Stimulated activated CD4-positive, alpha-beta T cell treated with anti-CD3 and anti-CD28 coated beads, Interleukin-15, amount 100 ng/mL, for 24 hours (primary cell): ENCODE data around the gene NUPR1.
"Not testable (repeated sequence)": the region's sequence is repeated elsewhere in the genome, so short reads cannot be mapped to it uniquely, and the experiment has no call there.

Experiments used
- DNase-seq: peaks from one replicate; pipeline ENCODE4 v3.0.0-alpha.2; 2020

NUPR1 gene, protein sequence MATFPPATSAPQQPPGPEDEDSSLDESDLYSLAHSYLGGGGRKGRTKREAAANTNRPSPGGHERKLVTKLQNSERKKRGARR

DNA sequence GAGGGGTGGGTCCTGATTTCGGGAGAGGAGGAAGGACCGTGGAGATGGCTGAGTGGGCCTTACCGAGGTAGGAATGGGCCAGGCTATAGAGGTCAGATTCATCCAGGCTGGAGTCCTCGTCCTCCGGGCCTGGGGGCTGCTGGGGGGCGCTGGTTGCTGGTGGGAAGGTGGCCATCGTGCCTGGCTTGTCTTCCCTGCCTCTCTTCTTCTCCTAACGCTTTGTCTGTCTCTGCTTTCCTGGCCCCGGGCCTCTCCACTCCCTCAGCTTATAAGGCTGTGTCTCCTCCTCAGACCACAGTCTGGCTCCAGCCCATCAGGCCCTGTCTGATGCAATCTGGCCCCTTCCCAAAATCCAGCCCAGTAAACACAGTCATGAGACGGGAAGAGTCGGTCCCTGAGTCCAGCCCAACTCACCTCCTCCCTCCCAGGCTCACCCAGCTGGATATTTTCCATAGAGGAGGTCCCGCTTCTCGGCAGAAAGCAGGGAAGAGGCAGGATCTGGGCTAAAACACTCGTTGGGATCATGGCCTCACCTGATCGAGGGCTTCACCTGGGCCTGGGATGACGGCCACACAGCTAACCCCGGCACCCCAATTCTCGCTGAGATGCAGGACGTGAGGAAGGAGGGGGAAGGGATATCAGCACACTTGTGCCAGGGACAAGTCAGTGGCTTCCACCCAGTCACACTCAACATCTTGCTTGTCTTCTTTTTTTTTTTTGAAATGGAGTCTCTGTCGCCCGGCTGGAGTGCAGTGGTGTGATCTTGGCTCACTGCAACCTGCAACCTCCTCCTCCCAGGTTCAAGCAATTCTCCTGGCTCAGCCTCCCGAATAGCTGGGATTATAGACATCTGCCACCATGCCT, at the start of gene NUPR1:
NUPR1 (minus strand) TSS at position 242 of the 864 bp plus-strand sequence; CDS start at position 175, 67 bp downstream.
- DNase-seq, result no peak

DNA sequence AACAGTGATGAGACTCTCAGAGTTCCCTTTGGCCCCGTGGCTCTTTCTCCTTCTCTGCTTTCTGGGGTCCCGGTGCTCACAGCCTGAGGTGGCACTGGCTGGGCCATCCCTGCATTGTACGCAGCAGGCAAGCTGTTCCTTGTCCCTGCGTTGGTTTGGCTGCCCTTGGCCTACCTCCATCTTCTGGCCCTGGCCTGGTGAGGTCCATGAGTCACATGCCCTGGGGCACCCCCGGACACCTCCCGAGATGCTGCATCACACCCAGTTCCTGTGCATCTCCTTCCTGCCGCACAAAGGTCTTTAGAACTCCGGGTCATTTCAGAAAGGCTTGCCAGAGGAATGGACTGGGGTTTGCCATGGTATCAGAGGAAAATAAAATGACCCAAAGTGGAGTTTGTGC, 48.6 kb upstream of the NUPR1 start:
- DNase-seq, result no peak

DNA sequence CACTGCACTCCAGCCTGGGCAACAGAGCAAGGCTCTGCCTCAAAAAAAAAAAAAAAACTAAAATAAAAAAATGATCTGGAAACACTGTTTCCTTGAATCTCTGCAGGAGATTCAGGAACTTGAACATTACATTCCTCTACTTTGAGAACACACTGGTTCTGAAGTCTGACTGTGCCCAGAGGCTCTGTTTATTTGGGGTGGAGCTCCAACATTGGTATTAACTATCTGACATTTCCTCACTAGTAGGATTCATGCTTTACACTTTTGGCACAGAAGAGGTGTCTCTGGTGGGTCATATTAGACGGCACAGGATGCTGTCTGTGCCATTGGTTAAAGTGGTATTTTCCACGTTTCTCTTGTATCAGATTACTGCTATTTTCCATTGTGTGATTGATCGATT, 47.7 kb upstream of the NUPR1 start:
- DNase-seq, result no peak

DNA sequence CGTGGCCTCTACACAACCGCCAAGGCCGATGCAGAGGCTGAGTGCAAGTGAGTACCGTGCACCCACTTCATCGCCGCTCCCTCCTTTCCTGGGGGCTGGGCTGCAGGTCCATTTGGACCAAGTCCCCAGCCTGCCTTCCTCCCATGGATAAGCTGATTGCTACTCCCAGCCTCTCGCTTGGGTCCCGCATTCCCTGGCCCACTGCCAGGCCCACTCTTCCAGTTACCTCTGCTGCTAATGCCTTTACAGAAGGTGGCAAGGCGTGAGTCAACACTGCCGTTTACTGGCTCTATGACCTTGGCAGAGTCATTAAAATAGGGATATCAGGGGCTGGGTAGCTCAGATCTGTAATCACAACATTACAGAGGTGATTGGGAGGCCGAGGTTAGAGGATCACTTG, 46.9 kb upstream of the NUPR1 start:
- no peak for DNase-seq

DNA sequence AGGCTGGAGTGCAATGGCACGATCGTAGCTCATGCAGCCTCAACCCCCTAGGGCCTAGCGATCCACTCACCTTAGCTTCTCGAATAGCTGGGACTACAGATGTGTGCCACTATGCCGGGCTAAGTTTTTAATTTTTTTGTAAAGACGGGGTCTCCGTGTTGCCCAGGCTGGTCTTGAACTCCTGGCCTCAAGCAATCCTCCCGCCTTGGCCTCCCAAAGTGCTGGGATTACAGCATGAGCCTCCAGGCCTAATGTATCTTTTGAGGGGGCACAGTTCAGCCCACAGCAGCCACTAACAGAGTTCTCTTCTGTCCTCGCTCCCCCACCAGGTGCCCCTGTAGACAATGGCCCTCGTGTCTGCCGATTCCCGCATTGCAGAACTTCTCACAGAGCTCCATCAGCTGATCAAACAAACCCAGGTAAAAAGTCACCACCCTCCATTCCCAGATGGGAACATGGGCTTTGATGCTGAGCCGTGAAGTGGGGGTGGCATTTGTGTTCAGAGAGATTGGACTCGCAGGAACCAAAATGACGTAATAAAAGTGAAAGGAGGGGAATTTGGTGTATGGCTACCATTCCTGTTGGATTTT, 42.0 kb upstream of the NUPR1 start:
- no peak for DNase-seq

DNA sequence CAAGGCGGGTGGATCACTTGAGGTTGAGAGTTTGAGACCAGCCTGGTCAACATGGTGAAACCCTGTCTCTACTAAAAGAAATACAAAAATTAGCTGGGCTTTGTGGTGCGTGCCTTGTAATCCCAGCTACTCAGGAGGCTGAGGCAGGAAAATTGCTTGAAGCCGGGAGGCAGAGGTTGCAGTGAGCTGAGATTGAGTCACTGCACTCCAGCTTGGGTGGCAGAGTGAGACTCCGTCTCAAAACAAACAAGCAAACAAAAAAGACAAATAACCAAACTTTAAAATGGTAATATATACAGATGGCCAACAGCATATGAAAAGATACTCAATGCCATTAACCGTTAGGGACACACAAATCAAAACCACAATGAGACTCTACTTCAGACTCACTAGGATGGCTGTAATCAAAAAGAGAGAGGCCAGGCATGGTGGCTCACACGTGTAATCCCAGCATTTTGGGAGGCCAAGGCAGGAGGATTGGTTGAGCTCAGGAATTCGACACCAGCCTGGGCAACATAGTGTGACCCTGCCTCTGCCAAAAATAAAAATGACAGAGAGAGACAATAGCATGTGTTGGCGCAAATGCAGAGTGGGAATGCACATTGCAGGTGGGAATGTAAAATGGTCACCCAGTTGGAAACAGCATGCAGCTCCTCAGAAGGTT, 36.8 kb upstream of the NUPR1 start:
- DNase-seq, result no peak

DNA sequence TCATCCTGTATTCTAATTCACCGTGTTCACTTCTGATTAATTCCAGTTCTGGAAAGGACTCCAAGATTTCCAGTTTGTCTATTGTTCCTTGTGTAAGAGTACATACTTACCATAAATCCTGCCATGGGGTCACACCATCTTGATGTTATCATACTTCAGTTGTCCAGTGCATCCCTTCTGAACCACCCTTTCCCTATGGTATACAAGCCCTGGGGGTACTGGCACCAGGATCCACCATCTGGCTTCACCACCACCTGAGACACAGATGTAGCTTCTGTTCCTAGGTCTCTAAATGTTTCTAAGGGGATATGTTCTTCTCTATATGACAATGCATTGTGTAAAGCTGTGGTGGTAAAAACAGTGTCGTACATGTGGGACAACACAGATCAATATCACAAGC, 36.2 kb upstream of the NUPR1 start:
- no peak for DNase-seq

DNA sequence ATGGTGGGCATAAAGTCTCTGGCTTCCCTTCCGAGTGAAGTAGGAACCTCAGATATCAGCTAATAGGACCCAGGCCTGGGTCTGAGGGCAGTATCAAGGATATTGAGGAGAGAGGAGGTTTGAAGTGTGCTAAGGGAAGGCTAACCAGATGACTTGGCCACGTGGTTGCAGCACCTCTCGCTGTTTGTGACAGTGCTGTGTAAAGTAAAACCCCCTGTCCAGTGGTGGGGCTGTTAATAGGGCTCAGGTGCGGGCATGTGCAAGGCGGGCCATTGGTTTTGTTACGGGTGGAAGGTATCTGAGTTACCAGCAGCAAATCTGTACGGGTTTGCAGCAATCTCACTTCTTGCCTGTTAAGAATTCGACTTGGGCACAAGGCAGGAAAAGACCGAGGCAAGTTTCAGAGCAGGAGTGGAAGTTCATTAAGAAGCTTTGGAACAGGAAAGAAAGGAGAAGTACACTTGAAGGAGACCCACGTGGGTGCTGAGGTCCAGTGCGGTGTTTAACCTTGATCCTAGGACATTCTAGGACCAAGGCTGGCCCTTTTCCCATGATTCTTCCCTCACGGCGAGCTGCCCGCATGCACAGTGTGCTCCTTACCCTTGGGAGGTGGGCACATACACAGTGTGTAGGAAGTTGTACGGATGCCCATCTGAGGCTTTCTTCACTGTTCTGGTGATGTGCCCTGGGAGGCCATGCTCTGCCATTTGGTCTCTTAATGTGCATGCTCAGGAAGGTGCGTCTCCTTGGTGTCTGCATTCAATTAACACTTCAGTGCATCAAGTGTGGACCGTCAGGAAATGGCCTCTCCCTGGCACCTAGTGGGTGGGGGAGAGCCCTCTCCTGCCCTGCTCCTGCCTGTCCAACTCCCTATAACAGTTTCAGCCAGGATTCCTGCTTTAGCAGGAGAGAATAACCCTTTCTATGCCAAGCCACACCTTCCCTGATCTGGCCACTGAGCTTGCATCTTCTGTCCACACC, 35.3 kb upstream of the NUPR1 start:
- no peak for DNase-seq

DNA sequence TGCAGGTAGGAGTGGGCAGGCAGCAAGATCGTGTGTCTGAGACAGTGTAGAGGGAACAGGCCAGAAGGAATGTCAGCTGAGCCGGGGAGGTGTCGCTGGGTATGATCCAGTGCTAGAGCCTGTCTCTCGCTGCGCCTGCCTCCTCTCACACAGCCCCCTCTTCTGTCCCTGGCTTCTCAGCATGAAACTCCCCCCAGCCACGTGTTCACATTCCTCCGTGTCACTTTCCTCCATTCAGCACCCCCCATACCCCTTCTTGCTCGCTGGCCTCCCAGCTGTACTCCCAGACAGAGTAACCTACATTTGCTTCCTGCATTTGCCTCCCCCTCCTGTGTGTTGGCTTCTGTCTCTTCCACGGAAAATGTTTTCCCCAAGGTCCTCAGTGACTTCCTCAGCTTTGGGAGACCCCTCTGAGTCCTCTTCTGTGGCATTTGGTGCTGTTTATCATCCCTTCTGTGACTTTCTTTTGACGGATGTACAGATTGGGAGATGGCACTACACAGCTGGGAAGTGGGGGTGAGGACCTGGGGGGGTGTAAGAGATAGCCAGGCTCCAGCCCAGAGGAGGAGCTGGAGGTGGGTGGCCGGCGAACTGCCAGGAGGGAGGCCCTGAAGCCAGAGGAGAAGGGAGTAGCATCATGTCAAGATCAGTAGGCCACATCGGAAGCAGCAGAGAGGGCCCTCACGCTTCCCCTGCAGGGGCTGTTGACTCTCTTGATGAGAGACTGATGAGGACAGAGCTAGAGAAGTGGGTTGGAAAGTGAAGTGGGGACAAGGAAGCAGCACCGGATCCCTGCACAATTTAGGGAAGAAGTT, 34.1 kb upstream of the NUPR1 start:
- DNase-seq, result no peak

DNA sequence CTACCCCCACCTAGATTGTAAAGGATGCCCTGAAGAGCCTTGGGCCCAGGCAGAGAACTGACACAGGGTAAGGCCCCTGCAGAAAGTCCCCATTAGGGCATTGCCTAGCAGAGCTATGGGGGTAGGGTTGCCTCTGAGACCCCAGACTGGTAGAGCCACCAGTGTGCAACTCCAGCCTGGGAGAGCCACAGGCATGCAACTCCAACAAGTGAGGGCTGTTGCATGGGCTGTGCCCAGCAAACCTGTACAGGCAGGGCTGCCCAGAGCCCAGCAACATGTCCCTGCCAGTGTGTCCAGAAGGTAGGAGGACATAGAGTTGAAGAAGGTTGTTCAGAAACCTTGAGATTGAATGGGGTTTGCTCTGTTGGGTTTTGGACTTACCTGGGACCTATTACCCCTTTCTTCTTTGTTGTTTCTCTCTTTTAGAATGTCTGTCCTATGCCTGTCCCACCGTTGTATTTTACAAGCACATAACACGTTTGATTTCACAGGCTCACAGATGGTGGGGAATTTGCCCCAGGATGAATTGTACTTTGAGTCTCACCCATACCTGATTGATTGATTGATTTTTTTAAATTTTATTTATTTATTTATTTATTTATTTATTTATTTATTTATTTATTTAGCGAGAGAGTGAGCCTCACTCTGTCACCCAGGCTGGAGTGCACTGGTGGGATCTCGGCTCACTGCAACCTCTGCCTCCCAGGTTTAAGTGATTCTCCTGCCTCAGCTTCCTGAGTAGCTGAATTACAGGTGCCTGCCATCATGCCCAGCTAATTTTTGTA, 31.4 kb upstream of the NUPR1 start:
- DNase-seq, result no peak

DNA sequence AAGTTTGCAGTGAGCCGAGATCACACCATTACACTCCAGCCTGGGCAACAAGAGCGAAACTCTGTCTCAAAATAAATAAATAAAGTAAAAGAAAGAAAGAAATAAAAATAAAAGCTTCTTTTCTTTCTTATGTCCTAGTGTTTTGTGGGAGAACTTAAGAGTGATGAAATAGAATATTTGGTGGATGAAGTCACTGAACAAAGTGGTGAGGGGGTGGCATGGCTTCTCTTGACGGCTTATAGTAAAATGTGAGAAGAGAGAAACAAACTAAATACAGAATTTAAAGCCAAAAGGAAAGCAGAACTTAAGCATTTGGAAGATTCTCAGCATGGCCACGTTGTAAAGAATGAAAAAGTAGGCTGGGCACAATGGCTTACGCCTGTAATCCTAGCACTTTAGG, 30.2 kb upstream of the NUPR1 start:
- DNase-seq, result no peak

DNA sequence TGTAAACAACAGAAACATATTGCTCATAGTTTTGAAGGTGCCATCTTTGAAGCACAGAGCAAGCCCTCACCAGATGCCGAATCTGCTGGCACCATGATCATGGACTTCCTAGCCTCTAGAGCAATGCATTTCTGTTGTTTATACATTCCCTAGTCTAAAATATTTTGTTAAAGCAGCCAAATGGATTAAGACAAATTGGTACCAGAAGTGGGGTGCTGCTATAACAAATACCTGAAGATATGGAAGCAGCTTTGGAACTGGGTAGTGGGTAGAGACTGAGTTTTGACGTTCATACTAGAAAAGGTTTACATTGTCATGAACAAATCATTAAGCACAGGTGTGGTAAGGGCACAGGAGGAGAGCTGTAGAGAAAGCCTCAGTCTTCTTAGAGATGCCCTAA, 28.5 kb upstream of the NUPR1 start:
- DNase-seq, result no peak

DNA sequence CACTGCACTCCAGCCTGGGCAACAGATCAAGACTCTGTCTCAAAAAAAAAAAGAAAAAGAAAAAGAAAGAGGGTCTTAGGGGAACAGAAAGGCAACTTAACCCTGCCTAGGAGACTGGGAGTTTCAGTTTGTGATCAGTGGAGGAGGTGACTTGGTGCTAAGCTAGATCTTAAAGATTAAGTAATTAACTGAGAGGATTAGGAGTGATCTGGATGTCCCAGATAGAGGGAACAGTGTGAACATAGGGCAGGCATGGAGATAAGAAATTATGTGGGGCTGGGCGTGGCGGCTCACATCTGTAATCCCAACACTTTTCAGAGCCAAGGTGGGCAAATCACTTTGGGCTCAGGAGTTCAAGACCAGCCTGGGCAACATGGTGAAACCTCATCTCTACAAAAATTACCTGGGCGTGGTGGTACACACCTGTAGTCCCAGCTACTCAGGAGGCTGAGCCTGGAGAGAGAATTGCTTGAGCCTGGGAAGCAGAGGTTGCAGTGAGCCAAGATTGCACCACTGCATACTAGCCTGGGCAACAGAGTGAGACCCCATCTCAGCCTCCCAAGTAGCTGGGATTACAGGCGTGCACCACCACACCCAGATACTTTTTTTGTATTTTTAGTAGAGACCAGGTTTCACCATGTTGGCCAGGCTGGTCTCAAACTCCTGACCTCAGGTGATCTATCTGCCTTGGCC, 27.6 kb upstream of the NUPR1 start:
- not testable (repeated sequence) for DNase-seq

DNA sequence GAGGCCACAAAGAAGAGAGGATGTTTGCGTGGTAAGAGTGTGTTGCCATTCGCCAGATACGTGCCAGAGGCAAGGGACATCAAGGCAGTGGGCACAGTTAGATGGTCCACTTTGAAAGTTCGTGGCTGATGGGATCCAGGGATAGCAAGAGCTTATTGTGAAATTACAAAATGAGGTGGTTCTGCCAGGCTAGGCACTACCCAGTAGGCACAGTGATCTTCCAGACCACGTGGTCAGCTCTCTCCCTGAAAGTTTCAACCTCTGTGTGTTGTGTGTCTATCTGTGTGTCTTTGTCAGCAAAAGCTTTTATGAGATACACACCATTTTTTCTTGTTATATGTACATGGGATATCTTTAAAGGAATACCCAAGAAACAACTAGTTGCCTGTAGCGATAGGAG, 24.4 kb upstream of the NUPR1 start:
- DNase-seq, result no peak

DNA sequence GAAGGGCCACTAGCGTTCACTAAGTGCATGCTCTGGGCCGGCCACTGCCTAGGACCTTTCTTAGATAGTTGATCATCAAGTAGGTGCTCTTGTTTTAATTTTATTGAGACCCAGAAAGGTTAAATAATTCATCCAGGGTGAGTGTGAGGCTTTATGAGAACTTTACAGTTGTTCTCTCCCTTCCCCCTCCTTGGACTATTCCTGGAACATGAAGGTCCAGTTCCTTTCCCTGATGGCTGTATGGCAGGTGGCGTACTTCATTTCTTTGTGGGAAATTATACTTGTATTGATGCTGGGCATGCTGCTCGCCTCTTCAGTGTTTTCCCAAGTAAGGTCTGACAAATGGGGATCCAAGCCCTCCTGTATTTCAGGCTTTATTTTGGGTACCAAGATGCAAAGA, 23.4 kb upstream of the NUPR1 start:
- no peak for DNase-seq

DNA sequence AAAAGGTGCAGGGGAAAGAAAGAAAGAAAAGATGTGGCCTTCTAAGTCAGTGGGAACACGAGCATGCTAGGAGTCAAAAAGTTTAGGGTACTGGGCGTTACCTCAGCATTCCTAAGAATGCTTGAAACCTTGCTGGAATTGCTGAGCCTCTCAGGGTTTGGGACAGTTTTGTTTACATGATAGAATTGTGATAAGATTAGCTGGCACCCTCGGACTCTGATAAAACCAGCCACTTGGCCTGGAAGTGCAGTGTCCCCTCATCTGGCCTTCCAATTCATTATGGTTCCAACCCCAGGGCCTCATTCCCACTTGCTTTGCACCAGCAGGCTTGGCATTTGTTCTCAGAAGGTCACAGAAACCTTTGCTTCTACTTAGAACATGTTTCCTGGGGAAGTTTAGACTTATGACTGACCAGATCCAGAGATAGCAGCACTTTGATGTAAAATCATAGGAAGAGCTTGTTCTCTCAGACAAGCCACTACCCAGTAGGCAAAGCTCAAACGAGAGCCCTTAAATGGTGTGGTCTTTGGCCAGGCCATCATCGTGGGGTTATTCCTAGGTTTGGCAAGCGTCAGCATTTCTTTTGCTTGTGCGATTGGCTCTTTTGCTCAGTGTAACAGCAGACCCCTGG, 22.9 kb upstream of the NUPR1 start:
- no peak for DNase-seq

DNA sequence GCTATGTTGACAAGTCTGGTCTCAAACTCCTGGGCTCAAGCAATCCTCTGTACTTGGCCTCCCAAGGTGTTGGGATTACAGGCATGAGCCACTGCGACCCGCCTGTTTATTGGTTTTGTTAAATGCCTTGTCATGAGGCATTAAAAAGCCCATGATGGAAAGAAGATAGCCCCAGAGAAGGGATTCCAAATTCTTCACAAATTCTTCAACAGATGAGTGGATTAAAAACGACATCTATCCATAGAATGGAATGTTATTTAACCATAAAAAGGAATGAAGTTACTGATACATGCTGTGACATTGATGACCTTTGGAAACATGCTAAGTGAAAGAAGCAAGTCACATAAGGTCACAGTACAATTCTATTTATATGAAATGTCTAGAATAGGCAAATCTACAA, 19.7 kb upstream of the NUPR1 start:
- no peak for DNase-seq

DNA sequence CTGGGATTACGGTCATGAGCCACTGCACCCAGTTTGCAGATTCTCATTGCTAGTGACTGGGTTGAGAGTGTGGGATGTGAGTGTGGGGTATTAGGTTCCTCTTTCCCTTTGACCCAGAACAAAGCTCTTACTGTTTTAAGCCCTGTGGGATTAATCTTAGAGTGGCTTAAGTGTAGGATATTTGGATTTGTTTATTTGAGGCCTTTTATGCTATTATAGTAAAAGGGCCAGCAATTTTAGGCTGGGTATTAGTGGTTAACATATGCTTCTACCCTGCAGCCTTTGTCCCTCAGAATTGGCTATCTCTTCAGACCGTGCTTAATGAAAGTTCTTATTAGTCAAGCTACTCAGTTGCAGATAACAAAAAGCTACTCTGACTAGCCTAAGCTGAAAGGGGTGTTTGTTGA, 18.1 kb upstream of the NUPR1 start:
- no peak for DNase-seq

DNA sequence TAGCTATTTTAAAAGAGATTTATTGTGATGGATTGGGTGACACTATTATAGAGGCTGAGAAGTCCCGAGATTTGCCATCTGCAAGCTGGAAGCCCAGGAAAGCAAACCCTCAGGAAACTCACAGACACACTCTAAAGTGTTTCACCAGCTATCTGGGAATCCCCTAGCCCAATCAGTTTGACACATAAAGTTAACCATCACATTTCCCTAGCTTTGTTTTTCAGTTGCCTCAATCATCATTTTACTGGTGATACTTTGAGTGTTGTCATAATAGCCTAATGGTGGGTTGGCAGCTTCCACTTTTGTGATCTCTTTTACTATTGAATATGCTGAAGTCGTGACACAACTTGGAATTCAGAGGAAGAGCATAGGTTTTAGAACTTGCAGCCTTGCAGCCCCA, 16.8 kb upstream of the NUPR1 start:
- DNase-seq, result no peak
